ENCODE measurements around the gene SHISAL2A.
"Not testable (repeated sequence)": the region's sequence is repeated elsewhere in the genome, so short reads cannot be mapped to it uniquely, and the experiment has no call there.

- TF ChIP-seq, protein P1, sequence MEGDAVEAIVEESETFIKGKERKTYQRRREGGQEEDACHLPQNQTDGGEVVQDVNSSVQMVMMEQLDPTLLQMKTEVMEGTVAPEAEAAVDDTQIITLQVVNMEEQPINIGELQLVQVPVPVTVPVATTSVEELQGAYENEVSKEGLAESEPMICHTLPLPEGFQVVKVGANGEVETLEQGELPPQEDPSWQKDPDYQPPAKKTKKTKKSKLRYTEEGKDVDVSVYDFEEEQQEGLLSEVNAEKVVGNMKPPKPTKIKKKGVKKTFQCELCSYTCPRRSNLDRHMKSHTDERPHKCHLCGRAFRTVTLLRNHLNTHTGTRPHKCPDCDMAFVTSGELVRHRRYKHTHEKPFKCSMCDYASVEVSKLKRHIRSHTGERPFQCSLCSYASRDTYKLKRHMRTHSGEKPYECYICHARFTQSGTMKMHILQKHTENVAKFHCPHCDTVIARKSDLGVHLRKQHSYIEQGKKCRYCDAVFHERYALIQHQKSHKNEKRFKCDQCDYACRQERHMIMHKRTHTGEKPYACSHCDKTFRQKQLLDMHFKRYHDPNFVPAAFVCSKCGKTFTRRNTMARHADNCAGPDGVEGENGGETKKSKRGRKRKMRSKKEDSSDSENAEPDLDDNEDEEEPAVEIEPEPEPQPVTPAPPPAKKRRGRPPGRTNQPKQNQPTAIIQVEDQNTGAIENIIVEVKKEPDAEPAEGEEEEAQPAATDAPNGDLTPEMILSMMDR (IDR thresholded peaks at IDR 0.05), result not testable (repeated sequence)
- TF ChIP-seq POLR2A (IDR thresholded peaks at IDR 0.05), result not testable (repeated sequence)
Measured at GRCh38 chr1:52693351-52693750, 60.4 kb downstream of the SHISAL2A start.
